GM23338 (cell line): Measurements from ENCODE around the gene JARID2. TPM values are rescaled to one million over a fixed set of nuclear protein-coding genes. Genes with fewer than 3 reads are reported as not detected.
A peak's percentile ranks its signal among the peaks of the same experiment; 100 is the strongest.

Source experiments
- ATAC-seq: fragments of 200-7000 bp; cut with Tn5 transposase; 3 replicates; pipeline ENCODE4 v1.9.1; 2020
- DNase-seq: peaks from one replicate; pipeline ENCODE4 v3.0.0-alpha.2; 2015; ENCODE audit warnings: low spot score
- H2AFZ ChIP-seq: fragments of 200-600 bp; sonication (generic); 2 replicates; pipeline ENCODE4 v1.8.0; 2016; ENCODE audit warnings: antibody characterized with exemption, mild to moderate bottlenecking, moderate library complexity
- H3F3A ChIP-seq: fragments of 200-600 bp; sonication (generic); replicated peaks from 2 replicates; pipeline ENCODE4 v1.8.0; 2017; ENCODE audit warnings: antibody characterized with exemption, mixed run types, low read depth
- H3K27ac ChIP-seq: fragments of 200-600 bp; sonication (generic); 2 replicates; pipeline ENCODE4 v1.6.1; 2016; ENCODE audit warnings: low read depth
- H3K27me3 ChIP-seq: fragments of 200-600 bp; sonication (generic); 2 replicates; pipeline ENCODE4 v1.8.0; 2016; ENCODE audit warnings: mild to moderate bottlenecking, mixed run types, moderate library complexity; ENCODE audit not compliant: insufficient read depth
- H3K36me3 ChIP-seq: fragments of 200-600 bp; sonication (generic); 2 replicates; pipeline ENCODE4 v1.8.0; 2016; ENCODE audit warnings: mild to moderate bottlenecking; ENCODE audit not compliant: insufficient read depth
- H3K4me1 ChIP-seq: fragments of 200-600 bp; sonication (generic); 2 replicates; pipeline ENCODE4 v1.8.0; 2016; ENCODE audit warnings: mild to moderate bottlenecking, moderate library complexity; ENCODE audit not compliant: insufficient read depth
- H3K4me2 ChIP-seq: fragments of 200-600 bp; sonication (generic); 2 replicates; pipeline ENCODE4 v1.7.1; 2017; ENCODE audit warnings: mixed run types
- H3K4me3 ChIP-seq: fragments of 200-600 bp; sonication (generic); 2 replicates; pipeline ENCODE4 v1.6.1; 2016; ENCODE audit warnings: mixed run types
- H3K79me2 ChIP-seq: fragments of 200-600 bp; sonication (generic); replicated peaks from 2 replicates; pipeline ENCODE4 v1.8.0; 2017; ENCODE audit warnings: mild to moderate bottlenecking; ENCODE audit not compliant: insufficient read depth
- H3K9me2 ChIP-seq: fragments of 200-600 bp; sonication (generic); 2 replicates; pipeline ENCODE4 v1.8.0; 2017; ENCODE audit not compliant: insufficient read depth
- H4K20me1 ChIP-seq: fragments of 200-600 bp; sonication (generic); replicated peaks from 2 replicates; pipeline ENCODE4 v1.8.0; 2017; ENCODE audit warnings: mild to moderate bottlenecking; ENCODE audit not compliant: insufficient read depth
- H3K27ac Mint-ChIP-seq: 2 replicates; pipeline ENCODE4 v1.8.0; 2020; ENCODE audit warnings: inconsistent platforms, mild to moderate bottlenecking, moderate library complexity, mixed read lengths
- H3K27me3 Mint-ChIP-seq: 3 replicates; pipeline ENCODE4 v1.8.0; 2022; ENCODE audit warnings: low read depth, mild to moderate bottlenecking, moderate library complexity, mixed read lengths, inconsistent platforms; ENCODE audit not compliant: insufficient read depth, poor library complexity
- H3K36me3 Mint-ChIP-seq: 3 replicates; pipeline ENCODE4 v1.8.0; 2021; ENCODE audit warnings: low read depth, mild to moderate bottlenecking, inconsistent platforms, moderate library complexity, mixed read lengths
- H3K4me1 Mint-ChIP-seq: 3 replicates; pipeline ENCODE4 v1.8.0; 2020; ENCODE audit warnings: mild to moderate bottlenecking, inconsistent platforms, mixed read lengths
- H3K4me3 Mint-ChIP-seq: 3 replicates; pipeline ENCODE4 v1.8.0; 2021; ENCODE audit warnings: moderate library complexity, mild to moderate bottlenecking, inconsistent platforms, mixed read lengths
- H3K9me3 Mint-ChIP-seq: 3 replicates; pipeline ENCODE4 v1.8.0; 2020; ENCODE audit warnings: moderate library complexity, mild to moderate bottlenecking, inconsistent platforms, mixed read lengths
- CTCF ChIP-seq, 2 experiments: fragments of 200-600 bp in 1 of 2; sonication (generic) in 1 of 2; conservative IDR thresholded peaks; 2 replicates each; pipeline versions ENCODE4 v1.5.1 to v1.6.1; 2016 to 2017; ENCODE audit warnings: antibody characterized with exemption in 2 of 2, low read depth in 2 of 2, mild to moderate bottlenecking in 2 of 2, moderate library complexity in 1 of 2
- ETS1 ChIP-seq: IDR thresholded peaks from 2 replicates; pipeline ENCODE4 v1.6.1; 2016; ENCODE audit warnings: antibody characterized with exemption
- EZH2 ChIP-seq: fragments of 200-600 bp; sonication (generic); IDR thresholded peaks from one replicate; pipeline ENCODE4 v1.8.0; 2017; ENCODE audit warnings: antibody characterized with exemption, mild to moderate bottlenecking, low read depth; ENCODE audit not compliant: unreplicated experiment
- EZH2phosphoT487 ChIP-seq: fragments of 200-600 bp; sonication (generic); IDR thresholded peaks from one replicate; pipeline ENCODE4 v1.8.1; 2018; ENCODE audit warnings: antibody characterized with exemption; ENCODE audit not compliant: unreplicated experiment
- JUNB ChIP-seq: IDR thresholded peaks from one replicate; pipeline ENCODE4 v1.6.1; 2016; ENCODE audit warnings: antibody characterized with exemption; ENCODE audit not compliant: unreplicated experiment
- POLR2AphosphoS5 ChIP-seq: IDR thresholded peaks from 2 replicates; pipeline ENCODE4 v1.6.1; 2016; ENCODE audit warnings: antibody characterized with exemption, low read depth
- REST ChIP-seq: IDR thresholded peaks from one replicate; pipeline ENCODE4 v1.6.1; 2018; ENCODE audit warnings: antibody characterized with exemption; ENCODE audit not compliant: unreplicated experiment
- STAT1 ChIP-seq: IDR thresholded peaks from one replicate; pipeline ENCODE4 v1.6.1; 2016; ENCODE audit warnings: antibody characterized with exemption; ENCODE audit not compliant: unreplicated experiment
- ZNF114 ChIP-seq: fragments of 250-450 bp; sonication (Bioruptor Pico); IDR thresholded peaks from 2 replicates; pipeline ENCODE4 v1.5.0; 2020; ENCODE audit warnings: mild to moderate bottlenecking, moderate library complexity
- ZNF331 ChIP-seq: fragments of 250-450 bp; sonication (Bioruptor Pico); IDR thresholded peaks from 2 replicates; pipeline ENCODE4 v1.5.0; 2020; ENCODE audit warnings: low read depth, mild to moderate bottlenecking, moderate library complexity
- polyA plus RNA-seq: library from polyadenylated mRNA; unstranded; fragments of >200 nt; fragmentation: Nextera tagmentation; extraction: Ambion mirVana; gene quantifications from 2 replicates; pipeline ENCODE4 v1.2.1, GENCODE V29; 2016
- total RNA-seq: library from RNA; depleted of rRNA; stranded (reverse); fragments of >200 nt; shearing (Covaris generic); gene quantifications from 2 replicates; pipeline ENCODE4 v1.2.3, GENCODE V29; 2014

Gene JARID2
- total and polyA plus RNA-seq, 2 experiments from 2014 or later: 92.8 to 196 TPM

- Mint-ChIP-seq H3K27me3 (peaks cover 37% of the 10 kb centered on the region), H3K4me1 (peaks cover 91% of the 10 kb centered on the region), H3K27ac (peak overlapping the region; percentile 49; the same call in 1 of the 2 replicates)
Measured at GRCh38 chr6:15330174-15330944, 84.5 kb downstream of the JARID2 start.

GRCh38 chr6:15331143-15331542 is 85.3 kb downstream of the JARID2 start:
- peaks cover 99% of the 10 kb centered on the region for H4K20me1 ChIP-seq
- no peak for TF ChIP-seq CTCF (conservative IDR thresholded peaks at IDR 0.05; ENCODE audit: low read depth in 2 of 2)
- TF ChIP-seq ETS1: no peak
- TF ChIP-seq ZNF114 (CRISPR knock-in tag): no peak
- TF ChIP-seq ZNF331 (CRISPR knock-in tag): no peak
- TF ChIP-seq POLR2AphosphoS5: no peak
- TF ChIP-seq EZH2: no peak
- TF ChIP-seq REST: no peak
- no peak for TF ChIP-seq STAT1

More at GRCh38 chr6:15330174-15330944, 84.5 kb downstream of the JARID2 start:
- H3K4me2 ChIP-seq: peak overlapping the region; percentile 69
- peaks cover 97% of the 10 kb centered on the region for H3K4me1 ChIP-seq
- H3K9me2 ChIP-seq: no peaks in the 10 kb centered on the region
- H4K20me1 ChIP-seq: peaks cover 99% of the 10 kb centered on the region
- H2AFZ ChIP-seq: no peak overlapping the region
- DNase-seq: no peak
- H3K79me2 ChIP-seq: peaks cover 100% of the 10 kb centered on the region
- H3K4me3 ChIP-seq: peak overlapping the region; percentile 5; the same call in 1 of the 2 replicates
- no peaks in the 10 kb centered on the region for H3K9me3 Mint-ChIP-seq
- H3F3A ChIP-seq: peaks cover 29% of the 10 kb centered on the region
- no peak for ATAC-seq
- H3K4me3 Mint-ChIP-seq: no peak overlapping the region; the same call in 2 of the 3 replicates
- no peaks in the 10 kb centered on the region for H3K36me3 ChIP-seq
- TF ChIP-seq STAT1: no peak
- no peak for TF ChIP-seq EZH2phosphoT487
- TF ChIP-seq ZNF331 (CRISPR knock-in tag): no peak
- no peak for TF ChIP-seq ETS1
- no peak for TF ChIP-seq ZNF114 (CRISPR knock-in tag)
- TF ChIP-seq JUNB: no peak
- H3K36me3 Mint-ChIP-seq: peaks cover 7% of the 10 kb centered on the region; the same call in 2 of the 3 replicates
- H3K27ac ChIP-seq: peak overlapping the region; percentile 68
- H3K27me3 ChIP-seq: no peaks in the 10 kb centered on the region

More at GRCh38 chr6:15331143-15331542, 85.3 kb downstream of the JARID2 start:
- H3K4me3 ChIP-seq: no peak overlapping the region
- H3F3A ChIP-seq: peaks cover 33% of the 10 kb centered on the region
- no peaks in the 10 kb centered on the region for H3K9me2 ChIP-seq
- H3K4me3 Mint-ChIP-seq: 0 out of 3 replicates have a peak overlapping the region, but pooled peaks have one; percentile 19
- H3K4me1 ChIP-seq: peaks cover 97% of the 10 kb centered on the region
- peak overlapping the region; percentile 68; the same call in 1 of the 2 replicates for H3K27ac ChIP-seq
- no peaks in the 10 kb centered on the region for H3K27me3 ChIP-seq
- H3K36me3 ChIP-seq: no peaks in the 10 kb centered on the region
- H3K36me3 Mint-ChIP-seq: peaks cover 7% of the 10 kb centered on the region; the same call in 2 of the 3 replicates
- H2AFZ ChIP-seq: no peak overlapping the region
- peak overlapping the region; percentile 69; the same call in 1 of the 2 replicates for H3K4me2 ChIP-seq
- H3K79me2 ChIP-seq: peaks cover 100% of the 10 kb centered on the region
- DNase-seq (no peak), ATAC-seq (no peak)
- H3K27me3 Mint-ChIP-seq: peaks cover 42% of the 10 kb centered on the region
- H3K4me1 Mint-ChIP-seq: peaks cover 93% of the 10 kb centered on the region
- H3K27ac Mint-ChIP-seq: peak overlapping the region; percentile 90
- H3K9me3 Mint-ChIP-seq: no peaks in the 10 kb centered on the region
